Measurements from ENCODE around the gene AMPD2. TPM values are rescaled to one million over a fixed set of nuclear protein-coding genes. Genes with fewer than 3 reads are reported as not detected.

Gene AMPD2
- total RNA-seq: 19.5 and 32.0 TPM in 2 replicates

DNA sequence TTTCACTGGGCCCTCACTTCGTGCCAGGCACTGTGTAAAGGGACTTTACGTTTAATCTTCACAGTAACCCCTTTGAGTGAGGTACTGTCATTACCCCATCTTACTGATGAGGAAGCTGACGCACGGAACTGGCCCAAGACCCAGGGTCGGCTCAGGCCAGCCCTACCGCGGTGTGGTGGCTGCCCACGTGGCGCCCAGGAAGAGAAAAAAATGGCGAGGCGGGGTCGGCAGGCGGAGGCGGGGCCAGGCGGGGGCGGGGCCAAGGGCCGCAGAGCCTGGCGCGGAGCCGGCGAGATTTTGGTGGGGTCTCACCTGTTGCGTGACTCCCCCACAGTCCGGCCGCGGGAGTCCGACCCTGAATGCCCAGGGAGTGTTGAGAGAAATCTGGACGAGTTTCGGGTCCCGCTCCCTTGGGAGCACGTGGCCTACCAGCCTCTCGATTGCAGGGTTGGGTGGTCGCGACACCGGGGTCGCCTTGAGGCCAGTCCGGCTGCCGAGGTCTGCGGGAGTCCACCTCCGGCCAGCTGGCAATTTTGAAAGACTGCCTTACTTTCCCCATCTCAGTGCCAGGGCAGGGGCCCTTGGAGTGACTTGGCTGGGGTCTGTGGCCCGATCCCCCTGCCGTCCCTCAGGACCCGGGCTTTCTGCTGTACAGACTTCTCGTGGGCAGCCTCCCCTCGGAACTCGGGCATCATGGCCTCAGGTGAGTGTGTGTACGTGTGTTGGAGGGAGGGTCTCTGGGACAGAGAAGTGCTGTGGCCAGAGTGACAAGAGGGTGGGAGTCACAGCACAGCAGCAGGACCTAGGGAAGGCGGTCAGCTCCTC lies at the start of gene AMPD2, which contains the start of gene GNAT2:
AMPD2 (plus strand) TSS at position 262 of the 825 bp plus-strand sequence. CDS start 1,339 bp downstream, outside the sequence.
GNAT2 (minus strand) TSS at position 41 of the 825 bp plus-strand sequence. CDS start 6,746 bp downstream, outside the sequence.

DNA sequence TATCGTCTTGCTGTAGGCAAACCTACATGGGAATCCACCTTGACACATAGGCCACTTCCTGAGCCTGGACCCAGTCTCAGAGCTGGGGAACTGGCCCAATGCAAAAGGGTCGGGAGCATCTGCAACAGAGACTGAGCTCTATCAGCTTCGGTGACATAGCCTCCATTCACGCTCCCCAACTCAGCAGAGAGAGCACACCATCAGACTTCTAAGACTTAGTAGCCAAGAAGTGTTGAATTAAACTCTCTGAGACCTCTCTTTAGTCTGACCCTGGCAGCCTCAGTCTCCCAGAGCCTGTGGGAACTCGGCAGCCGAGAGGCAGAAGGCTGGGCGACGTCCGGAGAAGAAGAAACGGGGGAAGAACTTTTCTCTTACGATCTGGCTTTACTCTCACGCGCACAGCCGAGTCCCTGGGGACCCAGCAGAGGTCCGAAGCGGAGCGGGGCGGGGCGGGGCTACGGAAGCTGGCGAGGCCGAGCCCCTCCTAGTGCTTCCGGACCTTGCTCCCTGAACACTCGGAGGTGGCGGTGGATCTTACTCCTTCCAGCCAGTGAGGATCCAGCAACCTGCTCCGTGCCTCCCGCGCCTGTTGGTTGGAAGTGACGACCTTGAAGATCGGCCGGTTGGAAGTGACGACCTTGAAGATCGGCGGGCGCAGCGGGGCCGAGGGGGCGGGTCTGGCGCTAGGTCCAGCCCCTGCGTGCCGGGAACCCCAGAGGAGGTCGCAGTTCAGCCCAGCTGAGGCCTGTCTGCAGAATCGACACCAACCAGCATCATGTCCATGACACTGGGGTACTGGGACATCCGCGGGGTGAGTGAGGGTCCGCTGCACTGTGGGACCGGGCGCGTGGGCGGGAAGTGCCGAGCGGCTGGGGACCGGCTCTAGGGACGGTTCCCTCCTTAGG lies 36.2 kb downstream of the AMPD2 start, which contains the start of gene GSTM4:
GSTM4 (plus strand) TSS at position 485 of the 905 bp plus-strand sequence; CDS start at position 776, 291 bp downstream.

DNA sequence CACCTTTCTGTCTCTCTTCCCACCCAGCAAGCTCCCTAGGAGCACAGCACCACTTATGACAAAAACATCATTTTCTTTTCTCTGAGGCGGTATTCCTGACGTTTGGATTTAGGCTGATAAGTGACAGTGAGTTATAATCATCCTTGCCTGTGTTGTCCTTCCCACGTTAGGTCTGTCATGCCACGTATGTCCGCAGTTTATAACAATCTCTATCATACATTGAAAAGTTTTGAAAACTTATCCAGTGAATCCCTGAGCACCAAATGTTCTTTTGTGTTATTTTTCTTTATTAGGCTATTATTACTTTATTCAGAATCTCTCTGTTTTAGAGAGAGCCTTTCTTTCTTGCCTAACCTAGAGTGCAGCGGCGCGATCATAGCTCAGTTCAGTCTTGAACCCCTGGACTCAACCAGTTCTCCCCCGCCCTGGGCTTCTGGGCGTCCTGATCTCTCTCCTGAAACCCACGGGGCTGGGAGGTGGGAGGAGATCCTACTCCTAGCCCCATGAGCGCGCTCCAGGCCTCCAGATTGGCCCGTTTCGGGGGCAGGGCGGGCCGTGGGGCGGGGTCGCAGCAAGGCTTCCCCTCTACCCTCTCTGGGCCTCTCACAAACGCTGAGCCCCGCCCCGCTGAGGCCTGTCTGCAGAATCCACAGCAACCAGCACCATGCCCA lies 48.0 kb downstream of the AMPD2 start, which contains the start of gene GSTM2:
GSTM2 (plus strand) TSS at position 606 of the 671 bp plus-strand sequence; CDS start at position 665, 59 bp downstream.

Other genes starting within 250 kb of the AMPD2 start
- gene SORT1, start 221.9 kb upstream of the AMPD2 start, total RNA-seq: 9.2 and 28.4 TPM in 2 replicates
- gene PSMA5, start 193.4 kb upstream of the AMPD2 start, total RNA-seq: 36.9 and 37.3 TPM in 2 replicates
- gene SYPL2, start 153.3 kb upstream of the AMPD2 start, total RNA-seq: not detected in 2 replicates
- 1.2 and 2.1 TPM in 2 replicates for gene ATXN7L2, start 135.9 kb upstream of the AMPD2 start, total RNA-seq
- gene CYB561D1, start 125.7 kb upstream of the AMPD2 start, total RNA-seq: 5.1 and 11.9 TPM in 2 replicates
- 0.34 and 1.6 TPM in 2 replicates for gene AMIGO1, start 110.1 kb upstream of the AMPD2 start, total RNA-seq
- under 0.01 TPM in 1 of 2 replicates, not detected in the other for gene GPR61, start 80.0 kb upstream of the AMPD2 start, total RNA-seq
- 16.4 and 17.9 TPM in 2 replicates for gene GNAI3, start 71.2 kb upstream of the AMPD2 start, total RNA-seq
- gene GNAT2, start 221 bp upstream of the AMPD2 start, total RNA-seq: 0.14 TPM in 1 of 2 replicates, not detected in the other
- gene GSTM4, start 36.3 kb downstream of the AMPD2 start, total RNA-seq: 2.6 and 3.1 TPM in 2 replicates
- 0.34 and 9.2 TPM in 2 replicates for gene GSTM2, start 48.2 kb downstream of the AMPD2 start, total RNA-seq
- 1.4 TPM in 1 of 2 replicates, not detected in the other for gene GSTM1, start 68.0 kb downstream of the AMPD2 start, total RNA-seq
- gene GSTM5, start 92.4 kb downstream of the AMPD2 start, total RNA-seq: not detected in 2 replicates
- gene GSTM3, start 121.2 kb downstream of the AMPD2 start, total RNA-seq: 10.5 and 28.0 TPM in 2 replicates
- not detected in 2 replicates for gene EPS8L3, start 144.1 kb downstream of the AMPD2 start, total RNA-seq

All from nasal cavity respiratory epithelium epithelial cell of viscerocranial mucosa (primary cell).